T-helper 17 cell (primary cell): ENCODE data around the gene ELF2. TPM values are rescaled to one million over a fixed set of nuclear protein-coding genes. Genes with fewer than 3 reads are reported as not detected.
"Not testable (repeated sequence)": the region's sequence is repeated elsewhere in the genome, so short reads cannot be mapped to it uniquely, and the experiment has no call there.

Source experiments
- ATAC-seq: fragments of 150-1000 bp; cut with Tn5 transposase; 2 replicates; pipeline ENCODE4 v1.10.0; 2021; ENCODE audit warnings: mild to moderate bottlenecking, moderate library complexity
- DNase-seq, 3 donors: peaks; one replicate each; pipeline versions ENCODE4 v3.0.0 to v3.0.0-alpha.2; 2020 to 2021
- H3K9me3 ChIP-seq: one replicate; pipeline ENCODE4 v1.7.0; 2013; ENCODE audit warnings: low read length, mild to moderate bottlenecking; ENCODE audit not compliant: control insufficient read depth, poor library complexity, severe bottlenecking
- H3K27ac Mint-ChIP-seq: one replicate; pipeline ENCODE4 v1.8.0; 2022; ENCODE audit warnings: mild to moderate bottlenecking, moderate library complexity, mixed read lengths
- H3K27me3 Mint-ChIP-seq: one replicate; pipeline ENCODE4 v1.8.0; 2022; ENCODE audit warnings: mixed read lengths
- H3K36me3 Mint-ChIP-seq: one replicate; pipeline ENCODE4 v1.8.0; 2022; ENCODE audit warnings: low read depth, mixed read lengths
- H3K4me1 Mint-ChIP-seq: one replicate; pipeline ENCODE4 v1.8.0; 2022; ENCODE audit warnings: mild to moderate bottlenecking, mixed read lengths
- H3K4me3 Mint-ChIP-seq: one replicate; pipeline ENCODE4 v1.8.0; 2022; ENCODE audit warnings: mild to moderate bottlenecking, moderate library complexity, mixed read lengths
- total RNA-seq, 4 donors: library from RNA in 2 of 4; stranded (reverse) in 2 of 4; gene quantifications; one replicate each; pipeline ENCODE4 v1.2.3 and lab custom pipeline; 2022 to 2026

The ELF2 gene
- total RNA-seq, 2 donors from 2014 or later = 59.8 to 80.6 TPM

DNA sequence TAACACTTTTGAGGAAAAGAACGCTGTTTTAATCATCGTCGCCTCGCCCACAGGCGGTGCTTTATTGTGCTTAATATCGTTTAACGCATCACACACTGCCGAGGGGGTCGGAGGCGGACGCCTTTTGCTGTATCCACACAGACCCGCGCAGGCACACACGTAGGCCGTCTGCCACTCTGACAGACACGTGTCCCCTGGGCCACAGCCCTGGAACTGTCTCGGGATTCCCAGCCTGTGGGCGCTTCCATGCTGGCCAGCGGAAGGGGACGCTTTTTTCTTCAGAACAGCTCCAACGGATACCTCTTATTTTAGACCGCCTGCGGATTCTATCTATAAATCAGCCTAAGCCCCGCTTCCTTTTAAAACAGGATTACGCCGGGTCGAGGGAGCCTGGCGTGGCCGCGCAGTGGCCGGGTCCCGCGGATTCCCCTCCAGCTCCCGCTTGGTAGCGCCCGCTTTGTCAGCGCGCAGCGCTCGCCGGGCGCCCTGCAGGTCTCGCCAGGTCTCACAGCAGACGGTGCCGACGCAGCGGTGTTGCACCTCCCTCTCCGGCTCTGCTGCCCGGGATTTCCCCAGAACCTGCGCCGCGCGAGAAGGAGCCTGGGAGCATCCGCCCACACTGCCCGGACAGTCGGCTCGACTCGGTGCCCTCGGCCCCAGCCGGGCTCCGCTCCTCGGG, 161.6 kb downstream of the ELF2 start, which contains the start of gene NOCT:
Gene NOCT, plus strand, starts transcription at position 513 of the 679 bp plus-strand sequence. CDS start 201 bp downstream, outside the sequence.
- no peaks in the 10 kb centered on the region for H3K9me3 ChIP-seq
- DNase-seq = peak; percentile 88 to 92 (median 89)
- H3K27me3 Mint-ChIP-seq = peaks cover 4% of the 10 kb centered on the region
- H3K27ac Mint-ChIP-seq = peak within 1 kb of the TSS; percentile 100
- peak; percentile 91 for ATAC-seq
- H3K4me1 Mint-ChIP-seq = peaks cover 24% of the 10 kb centered on the region
- H3K36me3 Mint-ChIP-seq = peaks cover 4% of the 10 kb centered on the region
- peak within 1 kb of the TSS; percentile 91 for H3K4me3 Mint-ChIP-seq

DNA sequence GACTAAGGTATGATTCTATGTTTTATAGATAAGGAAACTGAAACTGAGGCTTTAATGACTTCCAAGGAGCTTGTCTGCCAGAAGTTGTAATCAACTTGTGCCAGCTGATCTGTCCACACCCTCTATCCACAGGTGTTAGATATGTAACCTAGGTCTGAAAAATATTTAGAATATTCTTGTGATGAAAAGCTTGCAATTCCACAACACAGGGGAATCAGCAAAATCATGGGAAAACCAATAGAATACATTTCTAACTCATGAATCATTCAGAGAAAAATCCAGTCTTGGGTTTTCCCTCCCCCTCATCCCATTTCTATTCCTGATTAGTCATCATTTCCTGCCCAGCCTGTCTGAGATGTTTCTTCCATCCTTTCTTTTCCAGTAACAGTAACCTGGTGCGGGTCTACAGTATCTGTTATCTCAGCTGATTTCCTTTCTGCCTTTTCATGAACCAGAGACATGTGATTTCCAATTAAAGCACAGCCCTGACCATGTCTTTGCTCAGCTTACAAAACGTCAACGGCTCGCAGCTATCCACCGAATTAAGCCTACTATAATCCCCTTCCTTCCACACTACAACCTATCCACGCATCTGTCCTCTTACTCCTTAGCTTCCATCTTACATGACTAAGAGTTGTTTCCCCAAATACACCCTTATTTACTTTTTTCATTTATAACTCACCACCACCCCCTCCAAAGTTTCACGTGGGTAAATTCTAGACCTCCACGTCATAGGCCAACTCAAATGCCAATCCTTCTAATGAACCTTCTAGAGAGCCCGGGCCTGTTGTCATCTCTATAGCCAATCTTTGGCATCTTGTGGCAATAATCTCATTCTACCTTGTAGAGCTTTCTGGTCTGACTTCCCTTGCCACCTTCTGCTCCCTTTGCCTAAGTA, 162.4 kb downstream of the ELF2 start:
- H3K36me3 Mint-ChIP-seq = peaks cover 4% of the 10 kb centered on the region
- ATAC-seq (peak; percentile 13), DNase-seq (no peak)
- H3K9me3 ChIP-seq = no peaks in the 10 kb centered on the region
- H3K4me1 Mint-ChIP-seq = peaks cover 24% of the 10 kb centered on the region
- peak overlapping the region; percentile 100 for H3K27ac Mint-ChIP-seq
- H3K27me3 Mint-ChIP-seq = peaks cover 4% of the 10 kb centered on the region
- H3K4me3 Mint-ChIP-seq = peak overlapping the region; percentile 91

- peaks cover 4% of the 10 kb centered on the region for H3K27me3 Mint-ChIP-seq
- DNase-seq (no peak), ATAC-seq (no peak)
- peaks cover 4% of the 10 kb centered on the region for H3K36me3 Mint-ChIP-seq
- no peak overlapping the region for H3K27ac Mint-ChIP-seq
- H3K9me3 ChIP-seq = no peaks in the 10 kb centered on the region
- peaks cover 15% of the 10 kb centered on the region for H3K4me1 Mint-ChIP-seq
- no peak overlapping the region for H3K4me3 Mint-ChIP-seq
Observed at GRCh38 chr4:139011225-139011950, 165.6 kb downstream of the ELF2 start.

- ATAC-seq = no peak
- no peak for DNase-seq
- Mint-ChIP-seq H3K27me3 (peaks cover 4% of the 10 kb centered on the region), H3K4me3 (no peak overlapping the region), H3K4me1 (peaks cover 9% of the 10 kb centered on the region), H3K36me3 (peaks cover 4% of the 10 kb centered on the region), H3K27ac (no peak overlapping the region)
- H3K9me3 ChIP-seq = no peaks in the 10 kb centered on the region
Observed at GRCh38 chr4:139009702-139010101, 167.3 kb downstream of the ELF2 start.

DNA sequence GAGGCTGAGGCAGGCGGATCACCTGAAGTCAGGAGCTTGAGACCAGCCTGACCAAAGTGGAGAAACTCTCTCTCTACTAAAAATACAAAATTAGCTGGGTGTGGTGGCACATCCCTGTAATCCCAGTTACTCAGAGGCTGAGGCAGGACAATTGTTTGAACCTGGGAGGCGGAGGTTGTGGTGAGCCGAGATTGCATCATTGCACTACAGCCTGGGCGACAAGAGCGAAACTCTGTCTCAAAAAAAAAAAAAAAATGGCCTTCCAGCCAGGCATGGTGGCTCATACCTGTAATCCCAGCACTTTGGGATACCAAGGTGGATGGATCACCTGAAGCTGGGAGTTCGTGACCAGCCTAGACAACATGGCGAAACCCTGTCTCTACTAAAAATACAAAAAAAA, 168.7 kb downstream of the ELF2 start:
- H3K27ac Mint-ChIP-seq, ATAC-seq, H3K9me3 ChIP-seq, H3K27me3 Mint-ChIP-seq, H3K4me3 Mint-ChIP-seq, DNase-seq, H3K36me3 Mint-ChIP-seq, H3K4me1 Mint-ChIP-seq: not testable (repeated sequence)

DNA sequence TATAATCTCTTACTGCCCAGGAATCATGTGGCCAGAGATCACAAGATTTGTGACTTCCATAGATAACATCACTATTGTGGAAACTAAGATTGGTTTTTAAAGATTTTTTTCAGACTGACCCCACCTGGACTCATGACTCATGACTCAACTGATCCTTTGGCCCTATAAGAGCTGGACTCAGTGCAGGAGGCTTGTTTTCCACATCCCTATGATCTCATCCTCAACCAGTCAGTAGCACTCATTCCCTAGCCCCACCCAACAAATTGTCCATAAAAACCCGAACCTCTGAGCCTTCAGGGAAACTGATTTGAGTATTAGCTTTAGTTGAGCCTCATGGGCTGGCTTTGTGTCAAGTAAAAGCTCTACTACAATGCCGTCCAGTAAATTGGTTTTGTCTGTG, 169.4 kb downstream of the ELF2 start:
- Mint-ChIP-seq H3K27me3 (peaks cover 4% of the 10 kb centered on the region), H3K4me3 (no peak overlapping the region), H3K36me3 (peaks cover 3% of the 10 kb centered on the region), H3K27ac (no peak overlapping the region), H3K4me1 (peaks cover 5% of the 10 kb centered on the region)
- no peak for DNase-seq
- no peak for ATAC-seq
- no peaks in the 10 kb centered on the region for H3K9me3 ChIP-seq

Other genes with a start within 250 kb of the ELF2 start
- gene NOCT, start 161.4 kb downstream of the ELF2 start, total RNA-seq = 10 to 100 TPM; 23.3 to 24.0 TPM
- not detected for gene MGARP, start 103.0 kb upstream of the ELF2 start, total RNA-seq
- gene NAA15, start 124.3 kb upstream of the ELF2 start, total RNA-seq = 10 to 100 TPM; 55.2 to 62.1 TPM
- gene NDUFC1, start 125.3 kb upstream of the ELF2 start, total RNA-seq = 10 to 100 TPM; 15.5 to 17.0 TPM